Liver (tissue), 9 donors: ENCODE data around the gene GRID1. TPM values are rescaled to one million over a fixed set of nuclear protein-coding genes. Genes with fewer than 3 reads are reported as not detected.

Experiments
- DNase-seq: peaks from one replicate; pipeline ENCODE4 v3.0.0-alpha.2; 2017; ENCODE audit warnings: low spot score
- H3K27ac ChIP-seq, 2 donors: one replicate each; pipeline ENCODE4 v1.7.0; 2013; ENCODE audit warnings: inconsistent platforms in 2 of 2, low read length in 2 of 2, control low read depth in 1 of 2, low read depth in 1 of 2, mild to moderate bottlenecking in 1 of 2
- H3K27me3 ChIP-seq, 4 donors: one replicate each; pipeline versions ENCODE4 v1.6.1 to v1.7.0; 2013; ENCODE audit warnings: low read length in 3 of 4, inconsistent platforms in 1 of 4, mild to moderate bottlenecking in 1 of 4, moderate library complexity in 1 of 4; ENCODE audit not compliant: control insufficient read depth in 4 of 4, insufficient read depth in 4 of 4
- H3K36me3 ChIP-seq, 4 donors: one replicate each; pipeline versions ENCODE4 v1.6.1 to v1.7.0; 2013; ENCODE audit warnings: low read length in 3 of 4, mild to moderate bottlenecking in 3 of 4, low read depth in 1 of 4, moderate library complexity in 1 of 4; ENCODE audit not compliant: control insufficient read depth in 4 of 4, insufficient read depth in 3 of 4
- H3K4me1 ChIP-seq, 4 donors: one replicate each; pipeline versions ENCODE4 v1.6.1 to v1.7.0; 2013; ENCODE audit warnings: low read length in 3 of 4, mild to moderate bottlenecking in 3 of 4, moderate library complexity in 1 of 4; ENCODE audit not compliant: control insufficient read depth in 4 of 4, insufficient read depth in 4 of 4
- H3K4me3 ChIP-seq, 3 donors: one replicate each; pipeline versions ENCODE4 v1.6.1 to v1.7.0; 2013; ENCODE audit warnings: low read length in 3 of 3, control low read depth in 1 of 3, low read depth in 1 of 3, mild to moderate bottlenecking in 1 of 3
- H3K9ac ChIP-seq, 2 donors: one replicate each; pipeline ENCODE4 v1.7.0; 2013; ENCODE audit warnings: low read length in 2 of 2, mild to moderate bottlenecking in 2 of 2, moderate library complexity in 2 of 2, control low read depth in 1 of 2, low read depth in 1 of 2
- H3K9me3 ChIP-seq, 4 donors: one replicate each; pipeline versions ENCODE4 v1.6.1 to v1.7.0; 2013; ENCODE audit warnings: low read length in 3 of 4; ENCODE audit not compliant: control insufficient read depth in 4 of 4
- CTCF ChIP-seq: fragments of 150-350 bp; IDR thresholded peaks from 2 replicates; pipeline ENCODE4 v1.5.1; 2017; ENCODE audit warnings: improper control_type of control experiment, low read depth, low read length; ENCODE audit not compliant: missing input control
- EGR1 ChIP-seq, 2 donors: IDR thresholded peaks; 2 replicates each; pipeline ENCODE4 v1.6.1; 2016 to 2018; ENCODE audit warnings: antibody characterized with exemption in 2 of 2, low read depth in 2 of 2
- FOXA1 ChIP-seq: IDR thresholded peaks from 2 replicates; pipeline ENCODE4 v1.6.1; 2016; ENCODE audit warnings: antibody characterized with exemption
- FOXA2 ChIP-seq: IDR thresholded peaks from 2 replicates; pipeline ENCODE4 v1.6.1; 2016; ENCODE audit warnings: antibody characterized with exemption
- GABPA ChIP-seq, 2 donors: IDR thresholded peaks in 1 of 2; conservative IDR thresholded peaks in 1 of 2; 2 replicates each; pipeline ENCODE4 v1.6.1; 2016; ENCODE audit warnings: antibody characterized with exemption in 2 of 2, mild to moderate bottlenecking in 1 of 2, moderate library complexity in 1 of 2
- HNF4A ChIP-seq, 2 donors: conservative IDR thresholded peaks; 2 replicates each; pipeline ENCODE4 v1.6.1; 2016; ENCODE audit warnings: antibody characterized with exemption in 2 of 2, mild to moderate bottlenecking in 2 of 2
- HNF4G ChIP-seq: IDR thresholded peaks from 2 replicates; pipeline ENCODE4 v1.6.1; 2016; ENCODE audit warnings: antibody characterized with exemption
- JUND ChIP-seq, 2 donors: IDR thresholded peaks; 2 replicates each; pipeline ENCODE4 v1.6.1; 2016; ENCODE audit warnings: antibody characterized with exemption in 2 of 2
- NR2F2 ChIP-seq: IDR thresholded peaks from 2 replicates; pipeline ENCODE4 v1.6.1; 2016; ENCODE audit warnings: antibody characterized with exemption
- RAD21 ChIP-seq, 2 donors: IDR thresholded peaks; 2 replicates each; pipeline ENCODE4 v1.6.1; 2016; ENCODE audit warnings: antibody characterized with exemption in 2 of 2, mild to moderate bottlenecking in 2 of 2
- REST ChIP-seq: IDR thresholded peaks from 2 replicates; pipeline ENCODE4 v1.6.1; 2016; ENCODE audit warnings: antibody characterized with exemption, mild to moderate bottlenecking
- RXRA ChIP-seq, 2 donors: IDR thresholded peaks; 2 replicates each; pipeline ENCODE4 v1.6.1; 2017 to 2018; ENCODE audit warnings: antibody characterized with exemption in 2 of 2, mild to moderate bottlenecking in 1 of 2
- SP1 ChIP-seq: IDR thresholded peaks from 2 replicates; pipeline ENCODE4 v1.6.1; 2018; ENCODE audit warnings: antibody characterized with exemption, mild to moderate bottlenecking
- TAF1 ChIP-seq: conservative IDR thresholded peaks from 2 replicates; pipeline ENCODE4 v1.6.1; 2016; ENCODE audit warnings: antibody characterized with exemption, mild to moderate bottlenecking
- YY1 ChIP-seq: IDR thresholded peaks from 2 replicates; pipeline ENCODE4 v1.6.1; 2016; ENCODE audit warnings: antibody characterized with exemption, mild to moderate bottlenecking
- ZBTB33 ChIP-seq: IDR thresholded peaks from 2 replicates; pipeline ENCODE4 v1.6.1; 2016; ENCODE audit warnings: antibody characterized with exemption
- WGBS: extraction: QIAGEN DNeasy Blood & Tissue Kit; methylation state at CpG from one replicate; pipeline ENCODE4 v1.1.7; 2013; 5-methylcytosine and 5-hydroxymethylcytosine counted together
- polyA plus RNA-seq, 2 donors: library from polyadenylated mRNA; stranded (reverse) in 1 of 2; unstranded in 1 of 2; fragments of 200-250 nt in 1 of 2; fragments of >200 nt in 1 of 2; fragmentation: Nextera tagmentation in 1 of 2; extraction: Ambion mirVana in 1 of 2; gene quantifications; one replicate each; pipeline versions ENCODE4 v1.2.1 to v1.2.3, GENCODE V29; 2013 to 2015
- total RNA-seq, 2 donors: library from RNA; depleted of rRNA; stranded (reverse); fragments of >200 nt; gene quantifications; one replicate each; pipeline ENCODE4 v1.2.3, GENCODE V29; 2014
- TF ChIP-seq, protein P1 (sequence below): IDR thresholded peaks from 2 replicates; pipeline ENCODE4 v1.6.1; 2016; ENCODE audit warnings: antibody characterized with exemption
- TF ChIP-seq, protein P2 (sequence below): IDR thresholded peaks from 2 replicates; pipeline ENCODE4 v1.6.1; 2016; ENCODE audit warnings: antibody characterized with exemption
- donor health status: healthy.
- donor health status: healthy.
- donor health status: healthy.
- donor health status: healthy.
- donor health status: healthy.

GRID1 gene
- total and polyA plus RNA-seq, 4 donors = 0.09 to 0.17 (median 0.14) TPM; not detected in 1

- 93% methylated on average over 1 of the region's 1 CpG for WGBS
- no peaks in the 10 kb centered on the region for H3K9me3 ChIP-seq
- no peak for DNase-seq
- no peaks in the 10 kb centered on the region for H3K36me3 ChIP-seq
- H3K27me3 ChIP-seq = no peaks in the 10 kb centered on the region
- TF ChIP-seq RXRA (IDR thresholded peaks at IDR 0.05) (no peak), JUND (IDR thresholded peaks at IDR 0.05) (no peak), TAF1 (no peak), HNF4A (conservative IDR thresholded peaks at IDR 0.05) (no peak), NR2F2 (no peak), FOXA1 (no peak), SP1 (no peak), RAD21 (IDR thresholded peaks at IDR 0.05) (no peak), HNF4G (no peak), CTCF (no peak), EGR1 (IDR thresholded peaks at IDR 0.05; ENCODE audit: low read depth in 2 of 2) (no peak), YY1 (no peak), ZBTB33 (no peak), REST (no peak), GABPA (IDR thresholded peaks at IDR 0.05 in 1 of 2, conservative IDR thresholded peaks at IDR 0.05 in 1 of 2) (no peak), FOXA2 (no peak)
- TF ChIP-seq, protein P1, sequence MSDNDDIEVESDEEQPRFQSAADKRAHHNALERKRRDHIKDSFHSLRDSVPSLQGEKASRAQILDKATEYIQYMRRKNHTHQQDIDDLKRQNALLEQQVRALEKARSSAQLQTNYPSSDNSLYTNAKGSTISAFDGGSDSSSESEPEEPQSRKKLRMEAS = no peak
- TF ChIP-seq, protein P2, sequence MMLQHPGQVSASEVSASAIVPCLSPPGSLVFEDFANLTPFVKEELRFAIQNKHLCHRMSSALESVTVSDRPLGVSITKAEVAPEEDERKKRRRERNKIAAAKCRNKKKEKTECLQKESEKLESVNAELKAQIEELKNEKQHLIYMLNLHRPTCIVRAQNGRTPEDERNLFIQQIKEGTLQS = no peak
- no peaks in the 10 kb centered on the region for H3K4me1 ChIP-seq
- no peak overlapping the region for H3K4me3 ChIP-seq
- no peak overlapping the region for H3K9ac ChIP-seq
- H3K27ac ChIP-seq = no peak overlapping the region
These were observed 795.7 kb downstream of the GRID1 start for GRCh38 chr10:85570871-85571270.
